Liver (tissue), 9 donors: ENCODE measurements around the gene TFR2. TPM values are rescaled to one million over a fixed set of nuclear protein-coding genes. Genes with fewer than 3 reads are reported as not detected.

Experiments used
- DNase-seq: peaks from one replicate; pipeline ENCODE4 v3.0.0-alpha.2; 2017; ENCODE audit warnings: low spot score
- H3K27ac ChIP-seq, 2 donors: one replicate each; pipeline ENCODE4 v1.7.0; 2013; ENCODE audit warnings: inconsistent platforms in 2 of 2, low read length in 2 of 2, control low read depth in 1 of 2, low read depth in 1 of 2, mild to moderate bottlenecking in 1 of 2
- H3K27me3 ChIP-seq, 4 donors: one replicate each; pipeline versions ENCODE4 v1.6.1 to v1.7.0; 2013; ENCODE audit warnings: low read length in 3 of 4, inconsistent platforms in 1 of 4, mild to moderate bottlenecking in 1 of 4, moderate library complexity in 1 of 4; ENCODE audit not compliant: control insufficient read depth in 4 of 4, insufficient read depth in 4 of 4
- H3K36me3 ChIP-seq, 4 donors: one replicate each; pipeline versions ENCODE4 v1.6.1 to v1.7.0; 2013; ENCODE audit warnings: low read length in 3 of 4, mild to moderate bottlenecking in 3 of 4, low read depth in 1 of 4, moderate library complexity in 1 of 4; ENCODE audit not compliant: control insufficient read depth in 4 of 4, insufficient read depth in 3 of 4
- H3K4me1 ChIP-seq, 4 donors: one replicate each; pipeline versions ENCODE4 v1.6.1 to v1.7.0; 2013; ENCODE audit warnings: low read length in 3 of 4, mild to moderate bottlenecking in 3 of 4, moderate library complexity in 1 of 4; ENCODE audit not compliant: control insufficient read depth in 4 of 4, insufficient read depth in 4 of 4
- H3K4me3 ChIP-seq, 3 donors: one replicate each; pipeline versions ENCODE4 v1.6.1 to v1.7.0; 2013; ENCODE audit warnings: low read length in 3 of 3, control low read depth in 1 of 3, low read depth in 1 of 3, mild to moderate bottlenecking in 1 of 3
- H3K9ac ChIP-seq, 2 donors: one replicate each; pipeline ENCODE4 v1.7.0; 2013; ENCODE audit warnings: low read length in 2 of 2, mild to moderate bottlenecking in 2 of 2, moderate library complexity in 2 of 2, control low read depth in 1 of 2, low read depth in 1 of 2
- H3K9me3 ChIP-seq, 4 donors: one replicate each; pipeline versions ENCODE4 v1.6.1 to v1.7.0; 2013; ENCODE audit warnings: low read length in 3 of 4; ENCODE audit not compliant: control insufficient read depth in 4 of 4
- EGR1 ChIP-seq, 2 donors: IDR thresholded peaks; 2 replicates each; pipeline ENCODE4 v1.6.1; 2016 to 2018; ENCODE audit warnings: antibody characterized with exemption in 2 of 2, low read depth in 2 of 2
- FOXA1 ChIP-seq: IDR thresholded peaks from 2 replicates; pipeline ENCODE4 v1.6.1; 2016; ENCODE audit warnings: antibody characterized with exemption
- FOXA2 ChIP-seq: IDR thresholded peaks from 2 replicates; pipeline ENCODE4 v1.6.1; 2016; ENCODE audit warnings: antibody characterized with exemption
- GABPA ChIP-seq, 2 donors: IDR thresholded peaks in 1 of 2; conservative IDR thresholded peaks in 1 of 2; 2 replicates each; pipeline ENCODE4 v1.6.1; 2016; ENCODE audit warnings: antibody characterized with exemption in 2 of 2, mild to moderate bottlenecking in 1 of 2, moderate library complexity in 1 of 2
- HNF4A ChIP-seq, 2 donors: conservative IDR thresholded peaks; 2 replicates each; pipeline ENCODE4 v1.6.1; 2016; ENCODE audit warnings: antibody characterized with exemption in 2 of 2, mild to moderate bottlenecking in 2 of 2
- HNF4G ChIP-seq: IDR thresholded peaks from 2 replicates; pipeline ENCODE4 v1.6.1; 2016; ENCODE audit warnings: antibody characterized with exemption
- JUND ChIP-seq, 2 donors: IDR thresholded peaks; 2 replicates each; pipeline ENCODE4 v1.6.1; 2016; ENCODE audit warnings: antibody characterized with exemption in 2 of 2
- RAD21 ChIP-seq, 2 donors: IDR thresholded peaks; 2 replicates each; pipeline ENCODE4 v1.6.1; 2016; ENCODE audit warnings: antibody characterized with exemption in 2 of 2, mild to moderate bottlenecking in 2 of 2
- RXRA ChIP-seq, 2 donors: IDR thresholded peaks; 2 replicates each; pipeline ENCODE4 v1.6.1; 2017 to 2018; ENCODE audit warnings: antibody characterized with exemption in 2 of 2, mild to moderate bottlenecking in 1 of 2
- SP1 ChIP-seq: IDR thresholded peaks from 2 replicates; pipeline ENCODE4 v1.6.1; 2018; ENCODE audit warnings: antibody characterized with exemption, mild to moderate bottlenecking
- TAF1 ChIP-seq: conservative IDR thresholded peaks from 2 replicates; pipeline ENCODE4 v1.6.1; 2016; ENCODE audit warnings: antibody characterized with exemption, mild to moderate bottlenecking
- YY1 ChIP-seq: IDR thresholded peaks from 2 replicates; pipeline ENCODE4 v1.6.1; 2016; ENCODE audit warnings: antibody characterized with exemption, mild to moderate bottlenecking
- WGBS: extraction: QIAGEN DNeasy Blood & Tissue Kit; methylation state at CpG from one replicate; pipeline ENCODE4 v1.1.7; 2013; 5-methylcytosine and 5-hydroxymethylcytosine counted together
- polyA plus RNA-seq, 2 donors: library from polyadenylated mRNA; stranded (reverse) in 1 of 2; unstranded in 1 of 2; fragments of 200-250 nt in 1 of 2; fragments of >200 nt in 1 of 2; fragmentation: Nextera tagmentation in 1 of 2; extraction: Ambion mirVana in 1 of 2; gene quantifications; one replicate each; pipeline versions ENCODE4 v1.2.1 to v1.2.3, GENCODE V29; 2013 to 2015
- total RNA-seq, 2 donors: library from RNA; depleted of rRNA; stranded (reverse); fragments of >200 nt; gene quantifications; one replicate each; pipeline ENCODE4 v1.2.3, GENCODE V29; 2014
- TF ChIP-seq, protein P1 (sequence below): IDR thresholded peaks from 2 replicates; pipeline ENCODE4 v1.6.1; 2016; ENCODE audit warnings: antibody characterized with exemption
- TF ChIP-seq, protein P2 (sequence below): IDR thresholded peaks from 2 replicates; pipeline ENCODE4 v1.6.1; 2016; ENCODE audit warnings: antibody characterized with exemption, mild to moderate bottlenecking
- TF ChIP-seq, protein P3 (sequence below): IDR thresholded peaks from 2 replicates; pipeline ENCODE4 v1.6.1; 2016; ENCODE audit warnings: antibody characterized with exemption
- TF ChIP-seq, protein P4 (sequence below): IDR thresholded peaks from 2 replicates; pipeline ENCODE4 v1.6.1; 2016; ENCODE audit warnings: antibody characterized with exemption
- TF ChIP-seq, protein P5 (sequence below): fragments of 150-350 bp; IDR thresholded peaks from 2 replicates; pipeline ENCODE4 v1.5.1; 2017; ENCODE audit warnings: improper control_type of control experiment, low read depth, low read length; ENCODE audit not compliant: missing input control
- donor health status: healthy.
- donor health status: healthy.
- donor health status: healthy.
- donor health status: healthy.
- donor health status: healthy.

The TFR2 gene
- total and polyA plus RNA-seq, 4 donors, result 276 to 663 (median 356) TPM

DNA sequence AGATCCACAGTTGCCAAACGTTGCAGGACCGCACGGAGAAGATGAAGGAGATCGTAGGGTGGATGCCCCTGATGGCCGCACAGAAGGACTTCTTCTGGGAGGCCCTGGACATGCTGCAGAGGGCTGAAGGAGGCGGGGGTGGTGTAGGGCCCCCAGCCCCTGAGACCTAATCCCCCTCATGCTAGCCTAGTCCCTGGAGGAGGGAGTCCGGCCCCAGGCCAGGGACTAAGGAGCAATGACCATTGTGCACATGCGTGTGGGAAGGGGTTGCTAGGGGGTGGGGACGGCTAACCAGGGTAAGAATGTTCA lies 40.7 kb downstream of the TFR2 start:
- Histone ChIP-seq H3K9me3 (no peaks in the 10 kb centered on the region), H3K27me3 (no peaks in the 10 kb centered on the region), H3K4me1 (peaks cover 8 to 36% (median 19%) of the 10 kb centered on the region in 4 donors), H3K27ac (no peak overlapping the region), H3K4me3 (no peak overlapping the region), H3K36me3 (no peaks in the 10 kb centered on the region), H3K9ac (no peak overlapping the region)
- TF ChIP-seq FOXA2 (no peak), HNF4G (no peak), RXRA (IDR thresholded peaks at IDR 0.05) (no peak), GABPA (IDR thresholded peaks at IDR 0.05 in 1 of 2, conservative IDR thresholded peaks at IDR 0.05 in 1 of 2) (no peak), EGR1 (IDR thresholded peaks at IDR 0.05; ENCODE audit: low read depth in 2 of 2) (no peak), SP1 (no peak), RAD21 (IDR thresholded peaks at IDR 0.05) (no peak), FOXA1 (no peak), JUND (IDR thresholded peaks at IDR 0.05) (no peak), TAF1 (no peak), YY1 (no peak), HNF4A (conservative IDR thresholded peaks at IDR 0.05) (no peak)
- TF ChIP-seq, protein P1, sequence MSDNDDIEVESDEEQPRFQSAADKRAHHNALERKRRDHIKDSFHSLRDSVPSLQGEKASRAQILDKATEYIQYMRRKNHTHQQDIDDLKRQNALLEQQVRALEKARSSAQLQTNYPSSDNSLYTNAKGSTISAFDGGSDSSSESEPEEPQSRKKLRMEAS, result no peak
- TF ChIP-seq, protein P2, sequence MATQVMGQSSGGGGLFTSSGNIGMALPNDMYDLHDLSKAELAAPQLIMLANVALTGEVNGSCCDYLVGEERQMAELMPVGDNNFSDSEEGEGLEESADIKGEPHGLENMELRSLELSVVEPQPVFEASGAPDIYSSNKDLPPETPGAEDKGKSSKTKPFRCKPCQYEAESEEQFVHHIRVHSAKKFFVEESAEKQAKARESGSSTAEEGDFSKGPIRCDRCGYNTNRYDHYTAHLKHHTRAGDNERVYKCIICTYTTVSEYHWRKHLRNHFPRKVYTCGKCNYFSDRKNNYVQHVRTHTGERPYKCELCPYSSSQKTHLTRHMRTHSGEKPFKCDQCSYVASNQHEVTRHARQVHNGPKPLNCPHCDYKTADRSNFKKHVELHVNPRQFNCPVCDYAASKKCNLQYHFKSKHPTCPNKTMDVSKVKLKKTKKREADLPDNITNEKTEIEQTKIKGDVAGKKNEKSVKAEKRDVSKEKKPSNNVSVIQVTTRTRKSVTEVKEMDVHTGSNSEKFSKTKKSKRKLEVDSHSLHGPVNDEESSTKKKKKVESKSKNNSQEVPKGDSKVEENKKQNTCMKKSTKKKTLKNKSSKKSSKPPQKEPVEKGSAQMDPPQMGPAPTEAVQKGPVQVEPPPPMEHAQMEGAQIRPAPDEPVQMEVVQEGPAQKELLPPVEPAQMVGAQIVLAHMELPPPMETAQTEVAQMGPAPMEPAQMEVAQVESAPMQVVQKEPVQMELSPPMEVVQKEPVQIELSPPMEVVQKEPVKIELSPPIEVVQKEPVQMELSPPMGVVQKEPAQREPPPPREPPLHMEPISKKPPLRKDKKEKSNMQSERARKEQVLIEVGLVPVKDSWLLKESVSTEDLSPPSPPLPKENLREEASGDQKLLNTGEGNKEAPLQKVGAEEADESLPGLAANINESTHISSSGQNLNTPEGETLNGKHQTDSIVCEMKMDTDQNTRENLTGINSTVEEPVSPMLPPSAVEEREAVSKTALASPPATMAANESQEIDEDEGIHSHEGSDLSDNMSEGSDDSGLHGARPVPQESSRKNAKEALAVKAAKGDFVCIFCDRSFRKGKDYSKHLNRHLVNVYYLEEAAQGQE, result no peak
- TF ChIP-seq, protein P3, sequence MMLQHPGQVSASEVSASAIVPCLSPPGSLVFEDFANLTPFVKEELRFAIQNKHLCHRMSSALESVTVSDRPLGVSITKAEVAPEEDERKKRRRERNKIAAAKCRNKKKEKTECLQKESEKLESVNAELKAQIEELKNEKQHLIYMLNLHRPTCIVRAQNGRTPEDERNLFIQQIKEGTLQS, result no peak
- TF ChIP-seq, protein P4, sequence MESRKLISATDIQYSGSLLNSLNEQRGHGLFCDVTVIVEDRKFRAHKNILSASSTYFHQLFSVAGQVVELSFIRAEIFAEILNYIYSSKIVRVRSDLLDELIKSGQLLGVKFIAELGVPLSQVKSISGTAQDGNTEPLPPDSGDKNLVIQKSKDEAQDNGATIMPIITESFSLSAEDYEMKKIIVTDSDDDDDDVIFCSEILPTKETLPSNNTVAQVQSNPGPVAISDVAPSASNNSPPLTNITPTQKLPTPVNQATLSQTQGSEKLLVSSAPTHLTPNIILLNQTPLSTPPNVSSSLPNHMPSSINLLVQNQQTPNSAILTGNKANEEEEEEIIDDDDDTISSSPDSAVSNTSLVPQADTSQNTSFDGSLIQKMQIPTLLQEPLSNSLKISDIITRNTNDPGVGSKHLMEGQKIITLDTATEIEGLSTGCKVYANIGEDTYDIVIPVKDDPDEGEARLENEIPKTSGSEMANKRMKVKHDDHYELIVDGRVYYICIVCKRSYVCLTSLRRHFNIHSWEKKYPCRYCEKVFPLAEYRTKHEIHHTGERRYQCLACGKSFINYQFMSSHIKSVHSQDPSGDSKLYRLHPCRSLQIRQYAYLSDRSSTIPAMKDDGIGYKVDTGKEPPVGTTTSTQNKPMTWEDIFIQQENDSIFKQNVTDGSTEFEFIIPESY, result no peak
- TF ChIP-seq, protein P5, sequence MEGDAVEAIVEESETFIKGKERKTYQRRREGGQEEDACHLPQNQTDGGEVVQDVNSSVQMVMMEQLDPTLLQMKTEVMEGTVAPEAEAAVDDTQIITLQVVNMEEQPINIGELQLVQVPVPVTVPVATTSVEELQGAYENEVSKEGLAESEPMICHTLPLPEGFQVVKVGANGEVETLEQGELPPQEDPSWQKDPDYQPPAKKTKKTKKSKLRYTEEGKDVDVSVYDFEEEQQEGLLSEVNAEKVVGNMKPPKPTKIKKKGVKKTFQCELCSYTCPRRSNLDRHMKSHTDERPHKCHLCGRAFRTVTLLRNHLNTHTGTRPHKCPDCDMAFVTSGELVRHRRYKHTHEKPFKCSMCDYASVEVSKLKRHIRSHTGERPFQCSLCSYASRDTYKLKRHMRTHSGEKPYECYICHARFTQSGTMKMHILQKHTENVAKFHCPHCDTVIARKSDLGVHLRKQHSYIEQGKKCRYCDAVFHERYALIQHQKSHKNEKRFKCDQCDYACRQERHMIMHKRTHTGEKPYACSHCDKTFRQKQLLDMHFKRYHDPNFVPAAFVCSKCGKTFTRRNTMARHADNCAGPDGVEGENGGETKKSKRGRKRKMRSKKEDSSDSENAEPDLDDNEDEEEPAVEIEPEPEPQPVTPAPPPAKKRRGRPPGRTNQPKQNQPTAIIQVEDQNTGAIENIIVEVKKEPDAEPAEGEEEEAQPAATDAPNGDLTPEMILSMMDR, result no peak
- WGBS, result 95% methylated on average over 9 of the region's 9 CpGs
- DNase-seq, result no peak
